Muscle layer of duodenum (tissue), 2 donors: ENCODE results near the gene GRID2.

Experiments used
- H3K27ac ChIP-seq: one replicate; pipeline ENCODE4 v1.7.0; 2013; ENCODE audit warnings: mild to moderate bottlenecking, low read length
- H3K27me3 ChIP-seq: one replicate; pipeline ENCODE4 v1.7.0; 2013; ENCODE audit warnings: low read depth, mild to moderate bottlenecking, control low read depth, low read length
- H3K36me3 ChIP-seq, 2 donors: one replicate each; pipeline ENCODE4 v1.7.0; 2013; ENCODE audit warnings: low read length in 2 of 2, control low read depth in 1 of 2, mild to moderate bottlenecking in 1 of 2; ENCODE audit not compliant: insufficient read depth in 2 of 2, control insufficient read depth in 1 of 2
- H3K4me1 ChIP-seq, 2 donors: one replicate each; pipeline ENCODE4 v1.7.0; 2013; ENCODE audit warnings: low read length in 2 of 2, mild to moderate bottlenecking in 2 of 2, control low read depth in 1 of 2, moderate library complexity in 1 of 2; ENCODE audit not compliant: insufficient read depth in 2 of 2, control insufficient read depth in 1 of 2
- H3K4me3 ChIP-seq, 2 donors: one replicate each; pipeline ENCODE4 v1.7.0; 2013; ENCODE audit warnings: low read length in 2 of 2, low read depth in 1 of 2, mild to moderate bottlenecking in 1 of 2
- H3K9me3 ChIP-seq, 2 donors: one replicate each; pipeline ENCODE4 v1.7.0; 2013; ENCODE audit warnings: low read length in 2 of 2, control low read depth in 1 of 2, mild to moderate bottlenecking in 1 of 2; ENCODE audit not compliant: control insufficient read depth in 1 of 2
- donor health status: healthy.

The GRID2 gene

DNA sequence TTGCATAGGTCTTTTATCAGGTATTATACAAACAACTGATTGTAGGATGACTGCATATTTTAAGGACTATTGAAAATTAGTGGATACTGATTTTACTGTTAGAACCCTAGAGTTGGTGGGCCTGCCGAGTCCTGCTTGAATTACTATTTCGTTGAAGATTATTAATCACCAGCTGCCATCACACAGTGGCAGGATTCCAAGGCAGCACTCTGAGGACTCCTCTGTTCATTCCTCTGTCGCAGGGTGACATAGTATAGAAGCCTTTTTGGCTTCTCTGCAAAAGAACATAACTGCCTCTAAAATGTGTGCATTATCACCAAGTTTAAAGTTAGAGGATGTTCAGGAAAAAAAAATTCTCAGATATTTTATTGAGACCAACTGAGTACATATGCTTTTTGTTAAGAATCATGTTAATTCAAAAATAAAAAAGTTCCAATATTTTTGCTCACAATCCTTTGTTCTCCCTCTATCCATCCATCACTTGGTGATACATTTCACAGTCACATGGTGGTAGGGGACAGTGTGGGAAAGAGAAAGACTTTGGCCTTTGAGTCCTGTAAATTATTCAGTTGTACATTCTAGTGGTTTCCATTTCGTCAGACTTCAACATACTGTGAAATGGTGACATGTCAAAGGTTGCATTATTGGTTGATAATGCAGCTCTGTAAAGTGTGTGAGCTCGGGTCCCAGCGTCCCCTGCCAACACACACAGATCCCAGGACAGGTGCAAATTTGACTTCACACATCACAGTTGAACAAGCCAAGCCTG, 332.5 kb downstream of the GRID2 start:
- H3K9me3 ChIP-seq = no peaks in the 10 kb centered on the region
- no peak overlapping the region for H3K4me3 ChIP-seq
- no peaks in the 10 kb centered on the region for H3K4me1 ChIP-seq
- no peaks in the 10 kb centered on the region for H3K36me3 ChIP-seq
- no peaks in the 10 kb centered on the region for H3K27me3 ChIP-seq
- H3K27ac ChIP-seq = no peak overlapping the region

DNA sequence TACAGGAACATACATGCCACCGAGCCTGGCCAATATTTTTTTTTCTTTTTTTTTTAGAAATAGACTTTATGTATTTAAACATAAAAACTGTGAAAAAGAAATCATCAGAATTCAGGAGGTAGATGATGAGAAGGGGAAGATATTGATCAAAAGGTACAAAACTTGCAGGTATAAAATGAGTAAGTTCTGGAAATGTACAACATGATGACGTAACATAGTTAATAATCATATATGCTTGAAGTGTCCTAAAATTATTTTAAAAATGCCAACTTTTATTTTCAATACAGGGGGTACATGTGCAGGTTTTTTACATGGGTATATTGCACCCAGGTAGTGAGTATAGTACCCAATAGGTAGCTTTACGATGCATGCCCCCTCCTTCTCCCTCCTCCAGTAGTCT, 337.6 kb downstream of the GRID2 start:
- Histone ChIP-seq H3K4me3 (no peak overlapping the region), H3K4me1 (no peaks in the 10 kb centered on the region), H3K9me3 (no peaks in the 10 kb centered on the region), H3K36me3 (no peaks in the 10 kb centered on the region), H3K27me3 (no peaks in the 10 kb centered on the region), H3K27ac (no peak overlapping the region)

DNA sequence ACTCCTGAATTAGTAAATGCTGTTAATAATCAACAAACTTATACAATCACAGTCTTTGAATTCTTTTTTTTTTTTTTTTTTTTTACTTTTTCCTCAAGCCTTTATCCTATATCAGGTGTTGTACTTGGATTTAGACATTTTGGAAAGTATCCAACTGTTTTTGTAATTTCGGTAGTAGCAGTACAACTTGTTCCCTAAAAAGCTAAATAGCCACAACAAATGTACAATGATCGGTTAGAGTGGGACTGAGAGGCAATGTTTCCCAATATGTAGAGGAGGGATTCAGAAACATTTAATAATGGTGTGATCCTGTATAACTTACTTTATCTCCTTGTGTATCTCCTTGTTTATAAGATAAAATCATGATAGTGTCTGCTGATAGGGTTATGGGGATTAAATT, 343.1 kb downstream of the GRID2 start:
- Histone ChIP-seq H3K36me3 (no peaks in the 10 kb centered on the region), H3K4me3 (no peak overlapping the region), H3K27ac (no peak overlapping the region), H3K4me1 (no peaks in the 10 kb centered on the region), H3K9me3 (no peaks in the 10 kb centered on the region), H3K27me3 (no peaks in the 10 kb centered on the region)

DNA sequence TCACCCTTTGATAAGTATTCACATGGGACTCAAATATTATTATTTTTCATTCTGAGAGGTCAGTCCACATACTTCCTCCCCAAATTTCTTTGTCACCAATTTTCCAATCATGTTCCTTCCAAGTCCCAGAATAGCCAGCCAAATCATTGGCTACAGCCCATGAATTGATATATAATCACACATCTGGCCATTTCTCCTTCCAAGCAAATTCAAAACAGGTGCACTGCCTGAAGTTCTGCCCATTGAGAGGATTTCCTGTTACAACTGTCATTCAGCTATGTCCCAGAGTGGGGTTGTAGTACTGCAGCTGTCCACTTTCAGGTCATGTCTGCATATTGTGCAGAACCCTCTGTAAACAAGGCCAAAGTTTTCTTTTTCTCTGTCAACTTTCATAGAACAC, 347.8 kb downstream of the GRID2 start:
- no peak overlapping the region for H3K4me3 ChIP-seq
- H3K27ac ChIP-seq = no peak overlapping the region
- H3K36me3 ChIP-seq = no peaks in the 10 kb centered on the region
- no peaks in the 10 kb centered on the region for H3K4me1 ChIP-seq
- no peaks in the 10 kb centered on the region for H3K27me3 ChIP-seq
- H3K9me3 ChIP-seq = no peaks in the 10 kb centered on the region

DNA sequence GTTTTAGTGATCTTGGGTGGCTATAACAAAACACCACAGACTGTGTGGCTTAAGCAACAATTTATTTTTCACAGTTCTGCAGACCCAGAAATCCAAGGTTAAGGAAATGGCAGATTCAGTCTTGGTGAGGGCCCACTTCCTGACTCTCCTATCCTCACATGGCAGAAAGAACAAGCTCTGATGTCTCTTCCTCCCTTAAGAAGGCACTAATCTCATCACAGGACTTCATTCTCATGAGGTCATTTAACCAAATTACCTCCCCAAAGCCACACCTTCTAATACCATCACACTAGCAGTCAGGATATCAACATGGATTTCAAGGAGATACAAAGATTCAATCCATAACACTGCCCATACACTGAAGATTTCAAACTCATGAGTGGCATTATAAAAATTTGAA, 350.3 kb downstream of the GRID2 start:
- Histone ChIP-seq H3K4me3 (no peak overlapping the region), H3K9me3 (no peaks in the 10 kb centered on the region), H3K4me1 (no peaks in the 10 kb centered on the region), H3K27ac (no peak overlapping the region), H3K36me3 (no peaks in the 10 kb centered on the region), H3K27me3 (no peaks in the 10 kb centered on the region)

DNA sequence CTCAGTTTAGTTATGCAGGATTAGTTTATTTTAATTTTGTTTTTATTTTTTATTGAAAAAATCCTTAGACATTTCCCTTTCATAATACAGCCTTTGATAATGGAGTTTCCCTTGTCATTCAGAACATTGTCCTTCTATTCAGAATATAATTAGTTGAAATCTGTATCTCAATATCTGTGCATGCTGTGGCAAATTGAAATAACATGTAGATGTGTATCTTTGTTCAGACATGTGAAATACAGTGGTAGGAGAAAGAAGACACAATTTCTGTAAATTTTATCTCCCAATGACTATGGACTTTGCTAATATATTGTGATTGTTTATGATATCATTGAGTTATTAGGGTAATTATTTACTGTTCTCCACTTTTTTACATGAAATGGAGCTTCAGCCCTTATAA, 353.9 kb downstream of the GRID2 start:
- no peaks in the 10 kb centered on the region for H3K9me3 ChIP-seq
- H3K27me3 ChIP-seq = no peaks in the 10 kb centered on the region
- no peak overlapping the region for H3K27ac ChIP-seq
- H3K4me1 ChIP-seq = no peaks in the 10 kb centered on the region
- no peak overlapping the region for H3K4me3 ChIP-seq
- H3K36me3 ChIP-seq = no peaks in the 10 kb centered on the region

DNA sequence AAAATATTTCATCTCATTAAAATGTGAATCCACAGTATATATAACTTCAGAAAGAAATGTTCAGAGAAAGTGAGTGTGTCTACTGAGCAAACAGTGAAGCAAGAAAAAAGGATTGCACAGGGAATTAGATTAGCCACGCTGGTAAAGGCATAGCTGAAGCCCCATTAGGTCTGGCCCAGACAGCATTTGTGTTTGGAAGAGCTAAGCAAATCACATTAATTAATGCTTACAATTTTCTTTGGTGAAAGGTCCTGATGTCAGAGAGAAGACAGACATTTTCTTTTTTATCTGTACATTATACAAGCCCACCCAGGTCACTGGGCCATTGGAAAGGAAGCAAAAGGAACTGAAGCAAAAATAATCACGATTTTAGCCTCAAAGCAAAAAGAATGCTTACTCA, 354.6 kb downstream of the GRID2 start:
- H3K9me3 ChIP-seq = no peaks in the 10 kb centered on the region
- H3K4me1 ChIP-seq = no peaks in the 10 kb centered on the region

DNA sequence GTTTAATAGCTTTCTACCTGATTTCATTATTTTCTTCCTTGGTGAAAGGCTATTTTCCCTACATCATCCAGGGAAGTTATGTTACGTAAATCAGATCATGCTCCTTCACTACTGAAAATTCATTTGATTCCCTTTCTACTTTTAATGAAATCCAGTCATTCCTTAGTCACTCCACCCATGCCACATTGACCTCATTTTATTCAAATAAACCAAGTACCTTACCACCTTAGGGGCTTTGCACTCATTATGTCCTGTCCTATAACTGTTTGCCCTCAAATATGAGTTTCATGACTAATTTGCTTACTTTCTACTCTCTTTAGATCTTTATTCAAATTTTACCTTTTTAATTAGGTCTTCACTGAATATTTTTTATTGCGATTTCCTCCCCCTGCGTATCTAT, 374.0 kb downstream of the GRID2 start:
- Histone ChIP-seq H3K27me3 (no peaks in the 10 kb centered on the region), H3K36me3 (no peaks in the 10 kb centered on the region), H3K9me3 (no peaks in the 10 kb centered on the region), H3K4me3 (no peak overlapping the region), H3K27ac (no peak overlapping the region), H3K4me1 (no peaks in the 10 kb centered on the region)

More for the DNA sequence above, 354.6 kb downstream of the GRID2 start:
- Histone ChIP-seq H3K4me3 (no peak overlapping the region), H3K36me3 (no peaks in the 10 kb centered on the region), H3K27ac (no peak overlapping the region), H3K27me3 (no peaks in the 10 kb centered on the region)

DNA sequence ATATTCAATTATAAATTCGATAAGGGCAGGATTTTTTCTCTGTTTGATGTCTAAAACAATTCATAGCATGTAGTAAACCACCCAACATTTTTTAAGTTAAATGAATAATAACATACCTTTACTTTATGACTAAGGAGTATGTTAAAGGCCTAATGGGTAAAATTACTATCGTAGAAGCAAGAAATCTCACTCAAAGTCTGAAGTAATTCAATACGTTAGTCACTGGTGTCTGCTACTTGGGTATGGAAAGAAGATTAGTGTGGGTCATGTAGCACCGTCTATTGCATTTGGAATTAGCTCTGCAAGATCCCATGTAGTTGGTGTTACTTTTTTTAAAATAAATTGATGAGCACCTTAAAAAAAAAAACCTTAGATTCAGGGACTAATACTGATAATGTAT, 374.5 kb downstream of the GRID2 start:
- H3K4me1 ChIP-seq = no peaks in the 10 kb centered on the region
- no peaks in the 10 kb centered on the region for H3K36me3 ChIP-seq

DNA sequence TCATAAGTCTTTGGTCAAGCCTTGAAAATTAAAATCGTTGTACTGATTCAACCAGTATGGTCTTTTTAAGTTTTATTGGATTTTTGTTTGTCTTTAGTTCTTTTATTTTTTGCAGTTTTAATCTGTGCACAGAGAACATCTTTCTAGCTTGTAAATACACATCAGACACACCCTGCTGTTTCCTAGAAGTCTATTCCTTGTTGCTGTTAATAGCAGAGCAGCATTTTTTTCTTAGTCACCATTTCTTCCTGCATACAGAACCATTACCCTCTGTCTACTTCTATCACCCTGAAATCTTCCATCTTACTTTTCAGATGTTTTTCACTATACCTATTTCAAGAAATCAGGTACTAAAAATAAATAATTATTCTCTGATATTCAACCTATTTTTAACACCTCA, 375.4 kb downstream of the GRID2 start:
- Histone ChIP-seq H3K4me3 (no peak overlapping the region), H3K27me3 (no peaks in the 10 kb centered on the region), H3K36me3 (no peaks in the 10 kb centered on the region), H3K4me1 (no peaks in the 10 kb centered on the region), H3K27ac (no peak overlapping the region), H3K9me3 (no peaks in the 10 kb centered on the region)

More for the DNA sequence above, 374.5 kb downstream of the GRID2 start:
- Histone ChIP-seq H3K4me3 (no peak overlapping the region), H3K9me3 (no peaks in the 10 kb centered on the region), H3K27me3 (no peaks in the 10 kb centered on the region), H3K27ac (no peak overlapping the region)

DNA sequence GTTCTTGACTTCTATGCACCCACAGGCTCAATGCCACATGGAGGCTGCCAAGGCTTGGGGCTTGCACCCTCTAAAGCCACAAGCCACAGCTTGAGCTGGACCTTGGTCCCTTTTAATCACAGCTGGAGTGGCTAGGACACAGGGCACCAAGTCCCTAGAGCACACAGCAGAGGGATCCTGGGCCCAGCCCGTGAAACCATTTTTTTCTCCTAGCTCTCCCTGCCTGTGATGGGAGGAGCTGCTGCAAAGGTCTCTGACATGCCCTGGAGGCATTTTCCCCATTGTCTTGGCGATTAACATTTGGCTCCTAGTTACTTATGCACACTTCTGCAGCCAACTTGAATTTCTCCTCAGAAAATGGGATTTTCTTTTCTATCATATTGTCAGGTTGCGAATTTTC, 410.9 kb downstream of the GRID2 start:
- Histone ChIP-seq H3K9me3 (no peaks in the 10 kb centered on the region), H3K27ac (no peak overlapping the region), H3K4me1 (no peaks in the 10 kb centered on the region), H3K27me3 (no peaks in the 10 kb centered on the region), H3K4me3 (no peak overlapping the region), H3K36me3 (no peaks in the 10 kb centered on the region)

DNA sequence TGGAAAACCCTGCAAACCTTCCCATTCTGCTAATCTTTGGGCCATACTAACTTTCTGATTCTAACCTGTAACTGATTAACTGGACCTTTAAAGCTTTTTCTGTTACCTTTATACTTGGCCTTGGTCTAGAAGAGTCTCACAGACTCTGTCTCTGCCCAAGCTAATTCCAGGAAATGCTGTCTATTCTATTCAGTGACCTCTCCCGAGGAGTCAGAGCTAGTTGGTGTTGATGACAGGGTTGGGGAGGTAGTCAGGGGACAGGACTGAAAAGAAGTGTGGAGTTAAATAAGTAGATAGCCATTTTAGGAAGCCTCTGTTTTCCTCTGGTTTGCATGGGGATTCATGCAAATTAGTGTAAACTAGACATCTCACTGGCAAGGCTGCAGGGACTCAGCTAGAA, 429.5 kb downstream of the GRID2 start:
- Histone ChIP-seq H3K9me3 (no peaks in the 10 kb centered on the region), H3K27ac (no peak overlapping the region), H3K4me1 (no peaks in the 10 kb centered on the region), H3K4me3 (no peak overlapping the region), H3K27me3 (no peaks in the 10 kb centered on the region), H3K36me3 (no peaks in the 10 kb centered on the region)
